Measurements from ENCODE around the gene USP36.

USP36 gene

GRCh38 chr17:78808163-78808562, 32.5 kb downstream of the USP36 start:
- no peak for DNase-seq

GRCh38 chr17:78806451-78806850, 34.2 kb downstream of the USP36 start:
- DNase-seq: peak; percentile 69 to 71

- peak in 1 of 2 donors; percentile 69 for DNase-seq
Observed at GRCh38 chr17:78805301-78805700, 35.3 kb downstream of the USP36 start.

- DNase-seq: peak in 1 of 2 donors; percentile 26
Observed at GRCh38 chr17:78804777-78805176, 35.8 kb downstream of the USP36 start.

GRCh38 chr17:78803186-78803845, 37.3 kb downstream of the USP36 start:
- peak in 1 of 2 donors; percentile 26 for DNase-seq

- no peak for DNase-seq
Observed at GRCh38 chr17:78802459-78802858, 38.2 kb downstream of the USP36 start.

- no peak for DNase-seq
Observed at GRCh38 chr17:78802008-78802407, 38.6 kb downstream of the USP36 start.

- DNase-seq: no peak
Observed at GRCh38 chr17:78800132-78800931, 40.3 kb downstream of the USP36 start.

GRCh38 chr17:78798695-78799559, 41.7 kb downstream of the USP36 start:
- DNase-seq: peak; percentile 38 to 72

- DNase-seq: no peak
Observed at GRCh38 chr17:78797691-78798585, 42.7 kb downstream of the USP36 start.

- DNase-seq: no peak
Observed at GRCh38 chr17:78797213-78797612, 43.4 kb downstream of the USP36 start.

GRCh38 chr17:78796517-78796900, 44.1 kb downstream of the USP36 start:
- no peak for DNase-seq

- DNase-seq: no peak
Observed at GRCh38 chr17:78795861-78796516, 44.6 kb downstream of the USP36 start.

- DNase-seq: no peak
Observed at GRCh38 chr17:78794864-78795640, 45.6 kb downstream of the USP36 start.

- DNase-seq: no peak
Observed at GRCh38 chr17:78794399-78794798, 46.2 kb downstream of the USP36 start.

GRCh38 chr17:78793968-78794367, 46.6 kb downstream of the USP36 start:
- no peak for DNase-seq

GRCh38 chr17:78793415-78793814, 47.2 kb downstream of the USP36 start:
- no peak for DNase-seq

GRCh38 chr17:78791840-78792709, 48.5 kb downstream of the USP36 start:
- no peak for DNase-seq

- DNase-seq: no peak
Observed at GRCh38 chr17:78790552-78790951, 50.1 kb downstream of the USP36 start.

GRCh38 chr17:78789663-78790181, 50.9 kb downstream of the USP36 start:
- DNase-seq: peak; percentile 48 to 61

Measured in CD4-positive, alpha-beta T cell treated with Interferon alpha-2 for 1 hour (primary cell).